Parathyroid adenoma (tissue), 2 donors: ENCODE data around the gene KCNK2.

Source experiments
- H2AFZ ChIP-seq: fragments of 300-600 bp; sonication (generic); one replicate; pipeline ENCODE4 v1.7.0; 2017; ENCODE audit warnings: antibody characterized with exemption, mild to moderate bottlenecking
- H3K27ac ChIP-seq: fragments of 300-600 bp; sonication (generic); one replicate; pipeline ENCODE4 v1.7.0; 2017
- H3K27me3 ChIP-seq: fragments of 300-600 bp; sonication (generic); one replicate; pipeline ENCODE4 v1.7.0; 2017; ENCODE audit warnings: low read length; ENCODE audit not compliant: control insufficient read depth, insufficient read depth
- H3K36me3 ChIP-seq: fragments of 300-600 bp; sonication (generic); one replicate; pipeline ENCODE4 v1.7.0; 2017; ENCODE audit warnings: low read length; ENCODE audit not compliant: control insufficient read depth, insufficient read depth
- H3K4me1 ChIP-seq: fragments of 300-600 bp; sonication (generic); one replicate; pipeline ENCODE4 v1.7.0; 2017; ENCODE audit warnings: control low read depth
- H3K4me2 ChIP-seq: fragments of 300-600 bp; sonication (generic); one replicate; pipeline ENCODE4 v1.7.0; 2017; ENCODE audit warnings: low read length
- H3K4me3 ChIP-seq: fragments of 300-600 bp; sonication (generic); one replicate; pipeline ENCODE4 v1.7.0; 2017; ENCODE audit warnings: low read depth, low read length
- H3K79me2 ChIP-seq: fragments of 300-600 bp; sonication (generic); one replicate; pipeline ENCODE4 v1.7.0; 2017; ENCODE audit warnings: control low read depth
- H3K9ac ChIP-seq: fragments of 300-600 bp; sonication (generic); one replicate; pipeline ENCODE4 v1.7.0; 2017; ENCODE audit warnings: mild to moderate bottlenecking
- H3K9me3 ChIP-seq: fragments of 300-600 bp; sonication (generic); one replicate; pipeline ENCODE4 v1.7.0; 2017; ENCODE audit warnings: low read length; ENCODE audit not compliant: control insufficient read depth
- TF ChIP-seq, protein P1 (sequence below): fragments of 300-600 bp; sonication (generic); IDR thresholded peaks from one replicate; pipeline ENCODE4 v1.7.0; 2017; ENCODE audit warnings: antibody characterized with exemption, mild to moderate bottlenecking
- donor health status: primary hyperparathyroidism.

KCNK2 gene

DNA sequence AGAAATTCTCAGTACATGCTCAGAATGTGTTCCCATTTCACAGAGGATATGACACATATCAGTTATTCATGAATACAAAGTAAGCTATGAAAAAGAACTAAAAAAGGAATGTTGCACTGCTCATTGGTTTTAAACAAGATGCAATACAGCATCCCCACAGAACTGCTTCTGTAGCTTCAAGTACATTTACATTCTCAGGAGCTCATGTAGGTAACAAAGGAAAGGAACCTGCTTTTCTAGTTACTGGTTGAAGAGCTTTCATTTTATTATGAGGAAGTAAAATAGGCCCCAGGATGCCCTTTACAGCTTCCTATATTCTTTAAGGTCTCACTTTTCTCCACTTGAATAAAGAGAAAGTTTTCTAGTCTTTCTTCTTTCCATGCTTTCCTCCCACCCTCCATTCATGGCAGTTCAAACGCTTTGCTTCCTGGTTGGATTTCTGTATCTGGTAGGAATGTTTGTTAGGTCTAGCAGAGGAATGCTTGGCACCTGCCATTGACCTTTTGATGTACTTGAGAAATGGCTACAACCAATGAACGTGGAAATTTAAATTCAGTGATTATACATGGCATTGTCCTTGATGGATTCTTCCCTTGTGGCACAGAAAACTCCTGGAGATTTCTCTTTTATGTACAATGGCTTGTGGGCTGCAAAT lies 27.1 kb upstream of the KCNK2 start:
- Histone ChIP-seq H2AFZ (no peak overlapping the region), H3K4me1 (no peaks in the 10 kb centered on the region), H3K4me2 (no peak overlapping the region), H3K9me3 (no peaks in the 10 kb centered on the region), H3K27ac (no peak overlapping the region), H3K79me2 (no peaks in the 10 kb centered on the region), H3K27me3 (no peaks in the 10 kb centered on the region), H3K9ac (no peak overlapping the region), H3K36me3 (no peaks in the 10 kb centered on the region), H3K4me3 (no peak overlapping the region)
- TF ChIP-seq, protein P1, sequence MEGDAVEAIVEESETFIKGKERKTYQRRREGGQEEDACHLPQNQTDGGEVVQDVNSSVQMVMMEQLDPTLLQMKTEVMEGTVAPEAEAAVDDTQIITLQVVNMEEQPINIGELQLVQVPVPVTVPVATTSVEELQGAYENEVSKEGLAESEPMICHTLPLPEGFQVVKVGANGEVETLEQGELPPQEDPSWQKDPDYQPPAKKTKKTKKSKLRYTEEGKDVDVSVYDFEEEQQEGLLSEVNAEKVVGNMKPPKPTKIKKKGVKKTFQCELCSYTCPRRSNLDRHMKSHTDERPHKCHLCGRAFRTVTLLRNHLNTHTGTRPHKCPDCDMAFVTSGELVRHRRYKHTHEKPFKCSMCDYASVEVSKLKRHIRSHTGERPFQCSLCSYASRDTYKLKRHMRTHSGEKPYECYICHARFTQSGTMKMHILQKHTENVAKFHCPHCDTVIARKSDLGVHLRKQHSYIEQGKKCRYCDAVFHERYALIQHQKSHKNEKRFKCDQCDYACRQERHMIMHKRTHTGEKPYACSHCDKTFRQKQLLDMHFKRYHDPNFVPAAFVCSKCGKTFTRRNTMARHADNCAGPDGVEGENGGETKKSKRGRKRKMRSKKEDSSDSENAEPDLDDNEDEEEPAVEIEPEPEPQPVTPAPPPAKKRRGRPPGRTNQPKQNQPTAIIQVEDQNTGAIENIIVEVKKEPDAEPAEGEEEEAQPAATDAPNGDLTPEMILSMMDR = no peak

DNA sequence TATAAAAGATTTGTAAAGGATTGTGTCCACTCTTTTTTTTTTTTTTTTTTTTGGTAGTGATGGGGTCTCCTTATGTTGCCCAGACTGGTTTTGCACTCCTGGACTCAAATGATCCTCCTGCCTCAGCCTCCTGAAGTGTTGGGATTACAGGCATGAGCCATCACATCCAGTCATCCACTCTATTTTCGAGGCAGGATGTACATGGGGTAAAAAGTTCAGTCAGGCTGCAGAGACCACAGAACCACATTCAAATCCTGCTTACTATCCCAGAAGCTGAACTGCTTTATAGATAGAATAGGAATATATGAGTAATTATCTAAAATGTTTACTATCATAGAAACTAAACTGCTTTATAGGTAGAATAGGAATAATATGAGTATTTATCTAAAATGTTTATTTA lies 26.0 kb upstream of the KCNK2 start:
- Histone ChIP-seq H3K9ac (no peak overlapping the region), H3K27me3 (no peaks in the 10 kb centered on the region), H2AFZ (no peak overlapping the region), H3K4me3 (no peak overlapping the region), H3K9me3 (no peaks in the 10 kb centered on the region), H3K79me2 (no peaks in the 10 kb centered on the region), H3K4me2 (no peak overlapping the region), H3K36me3 (no peaks in the 10 kb centered on the region), H3K27ac (no peak overlapping the region), H3K4me1 (no peaks in the 10 kb centered on the region)
- TF ChIP-seq, protein P1 = no peak

DNA sequence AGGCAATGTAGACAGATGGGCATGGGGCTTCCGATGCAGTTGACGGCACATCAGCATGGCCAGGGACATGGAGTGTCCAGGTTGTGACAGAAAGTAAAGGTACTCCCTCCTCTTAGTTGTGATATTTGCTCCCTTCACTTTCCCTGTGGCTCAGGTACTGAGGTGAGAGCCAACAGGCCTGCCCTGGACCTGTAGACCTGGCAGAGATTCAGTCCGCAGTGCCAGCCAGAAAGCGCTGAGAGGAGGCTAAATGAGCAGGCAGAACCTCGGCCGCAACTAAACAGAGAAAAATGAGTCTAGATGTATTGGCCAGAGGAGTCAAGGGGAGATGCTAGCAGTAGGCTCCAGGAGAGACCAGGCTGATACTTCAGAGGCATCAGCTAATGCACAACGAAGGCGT lies 22.6 kb upstream of the KCNK2 start:
- H3K4me2 ChIP-seq = no peak overlapping the region
- H3K9ac ChIP-seq = no peak overlapping the region
- H3K4me3 ChIP-seq = no peak overlapping the region
- no peak overlapping the region for H2AFZ ChIP-seq
- TF ChIP-seq, protein P1 = no peak
- H3K36me3 ChIP-seq = no peaks in the 10 kb centered on the region
- H3K9me3 ChIP-seq = no peaks in the 10 kb centered on the region
- H3K79me2 ChIP-seq = no peaks in the 10 kb centered on the region
- no peak overlapping the region for H3K27ac ChIP-seq
- H3K4me1 ChIP-seq = no peaks in the 10 kb centered on the region
- no peaks in the 10 kb centered on the region for H3K27me3 ChIP-seq

DNA sequence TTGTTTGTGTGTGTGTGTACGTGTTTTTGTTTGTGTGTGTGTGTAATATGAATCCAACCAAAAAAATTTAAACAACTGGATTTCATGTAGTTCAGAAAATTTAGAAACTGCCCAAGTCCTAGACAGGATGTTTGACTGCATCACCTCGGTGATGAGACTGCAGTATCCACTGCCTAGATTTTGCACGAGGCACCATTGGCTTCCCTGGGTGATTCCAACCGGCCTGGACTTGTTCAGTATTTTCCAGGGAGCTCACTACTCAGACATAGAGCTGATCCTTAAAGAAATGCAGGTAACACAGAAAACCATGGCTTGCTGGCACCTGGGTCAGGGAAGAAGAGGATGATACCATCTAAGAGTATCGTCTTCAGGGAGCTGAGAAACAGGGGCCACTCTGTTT lies 18.2 kb upstream of the KCNK2 start:
- no peak overlapping the region for H3K27ac ChIP-seq
- no peaks in the 10 kb centered on the region for H3K9me3 ChIP-seq
- no peaks in the 10 kb centered on the region for H3K79me2 ChIP-seq
- H3K27me3 ChIP-seq = no peaks in the 10 kb centered on the region
- no peaks in the 10 kb centered on the region for H3K4me1 ChIP-seq
- H3K9ac ChIP-seq = no peak overlapping the region
- H3K4me3 ChIP-seq = no peak overlapping the region
- no peaks in the 10 kb centered on the region for H3K36me3 ChIP-seq
- TF ChIP-seq, protein P1 = no peak
- H2AFZ ChIP-seq = no peak overlapping the region
- H3K4me2 ChIP-seq = no peak overlapping the region

DNA sequence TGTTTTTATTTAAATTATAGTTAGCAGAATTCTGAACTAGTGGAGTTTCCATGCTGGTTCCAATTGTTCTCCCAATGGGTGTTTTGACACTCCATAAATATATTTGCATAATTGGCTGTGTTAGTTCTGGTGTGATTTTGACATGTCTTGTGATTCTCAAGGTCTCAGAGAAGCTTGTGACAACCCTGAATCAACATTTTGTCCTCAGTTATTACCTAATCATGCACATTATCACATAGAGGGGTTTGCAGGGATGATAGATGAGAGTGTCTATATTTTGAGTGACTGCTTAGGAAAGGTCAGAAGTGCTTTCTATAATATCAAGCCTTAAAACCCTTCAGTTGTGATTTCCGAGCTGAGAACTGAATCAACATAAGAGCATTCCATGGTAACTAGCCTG lies 11.5 kb upstream of the KCNK2 start:
- no peak overlapping the region for H3K4me3 ChIP-seq
- H3K4me1 ChIP-seq = no peaks in the 10 kb centered on the region
- no peak overlapping the region for H2AFZ ChIP-seq
- TF ChIP-seq, protein P1 = no peak
- H3K27ac ChIP-seq = no peak overlapping the region
- H3K4me2 ChIP-seq = no peak overlapping the region
- no peaks in the 10 kb centered on the region for H3K9me3 ChIP-seq
- no peaks in the 10 kb centered on the region for H3K79me2 ChIP-seq
- no peaks in the 10 kb centered on the region for H3K36me3 ChIP-seq
- no peak overlapping the region for H3K9ac ChIP-seq
- H3K27me3 ChIP-seq = no peaks in the 10 kb centered on the region
